GM12873 (cell line): ENCODE data around the gene POMC.
A peak's percentile ranks its signal among the peaks of the same experiment; 100 is the strongest.

Experiments
- TF ChIP-seq, protein P1 (sequence below): IDR thresholded peaks from 2 replicates; pipeline ENCODE4 v1.5.1; 2012; ENCODE audit warnings: low read depth, mild to moderate bottlenecking, moderate library complexity, low read length, control low read depth; ENCODE audit not compliant: insufficient read depth; ENCODE audit errors: missing control alignments

Gene POMC

DNA sequence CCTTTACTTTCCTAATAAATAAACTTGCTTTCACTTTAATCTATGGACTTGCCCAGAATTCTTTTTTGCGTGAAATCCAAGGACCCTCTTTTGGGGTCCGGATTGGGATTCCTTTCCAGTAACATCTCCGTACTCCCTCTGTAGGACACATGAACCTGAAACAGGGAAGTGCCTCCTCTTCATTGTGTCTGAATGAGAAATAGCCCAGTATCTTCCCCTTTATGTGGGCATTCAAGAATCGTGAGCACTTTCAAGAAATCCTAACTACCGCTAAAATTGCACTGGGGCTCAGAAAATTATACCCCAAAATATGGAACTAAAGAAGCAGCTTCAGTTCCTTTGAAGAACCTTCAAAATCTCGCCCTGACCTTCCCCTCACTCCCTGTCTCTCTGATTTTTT lies 7.8 kb upstream of the POMC start:
- TF ChIP-seq, protein P1, sequence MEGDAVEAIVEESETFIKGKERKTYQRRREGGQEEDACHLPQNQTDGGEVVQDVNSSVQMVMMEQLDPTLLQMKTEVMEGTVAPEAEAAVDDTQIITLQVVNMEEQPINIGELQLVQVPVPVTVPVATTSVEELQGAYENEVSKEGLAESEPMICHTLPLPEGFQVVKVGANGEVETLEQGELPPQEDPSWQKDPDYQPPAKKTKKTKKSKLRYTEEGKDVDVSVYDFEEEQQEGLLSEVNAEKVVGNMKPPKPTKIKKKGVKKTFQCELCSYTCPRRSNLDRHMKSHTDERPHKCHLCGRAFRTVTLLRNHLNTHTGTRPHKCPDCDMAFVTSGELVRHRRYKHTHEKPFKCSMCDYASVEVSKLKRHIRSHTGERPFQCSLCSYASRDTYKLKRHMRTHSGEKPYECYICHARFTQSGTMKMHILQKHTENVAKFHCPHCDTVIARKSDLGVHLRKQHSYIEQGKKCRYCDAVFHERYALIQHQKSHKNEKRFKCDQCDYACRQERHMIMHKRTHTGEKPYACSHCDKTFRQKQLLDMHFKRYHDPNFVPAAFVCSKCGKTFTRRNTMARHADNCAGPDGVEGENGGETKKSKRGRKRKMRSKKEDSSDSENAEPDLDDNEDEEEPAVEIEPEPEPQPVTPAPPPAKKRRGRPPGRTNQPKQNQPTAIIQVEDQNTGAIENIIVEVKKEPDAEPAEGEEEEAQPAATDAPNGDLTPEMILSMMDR = no peak

DNA sequence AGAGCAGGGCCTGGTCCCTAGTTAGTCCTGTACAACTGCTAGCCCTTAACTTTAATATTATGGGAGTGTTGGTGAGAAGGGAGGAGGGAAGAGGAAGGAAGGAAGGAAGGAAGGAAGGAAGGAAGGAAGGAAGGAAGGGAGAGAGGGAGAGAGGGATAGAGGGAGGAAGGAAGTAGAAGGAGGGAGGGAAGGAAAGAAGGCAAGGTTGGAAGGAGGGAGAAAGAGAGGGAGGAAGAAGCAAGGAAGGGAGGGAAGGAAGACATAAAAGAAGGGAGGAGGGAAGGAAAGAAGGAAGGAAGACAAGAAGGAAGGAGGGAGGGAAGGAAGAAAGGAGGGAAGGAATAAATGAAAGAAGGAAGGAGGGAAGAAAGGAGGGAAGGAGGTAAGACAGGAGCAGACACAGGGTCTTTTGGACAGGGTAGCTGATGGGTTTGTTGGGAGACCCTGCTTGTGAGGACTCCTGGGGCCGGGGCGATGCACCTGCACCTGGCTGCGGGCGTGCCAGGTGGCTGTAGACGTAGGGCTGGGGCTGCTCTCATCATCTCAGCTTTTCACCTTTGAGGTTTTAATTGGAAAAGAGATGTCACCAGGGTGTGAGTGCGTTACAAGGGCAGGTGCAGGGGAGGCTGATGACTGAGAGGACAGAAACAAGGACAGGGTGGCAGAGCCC lies 5.9 kb upstream of the POMC start:
- TF ChIP-seq, protein P1 = no peak

DNA sequence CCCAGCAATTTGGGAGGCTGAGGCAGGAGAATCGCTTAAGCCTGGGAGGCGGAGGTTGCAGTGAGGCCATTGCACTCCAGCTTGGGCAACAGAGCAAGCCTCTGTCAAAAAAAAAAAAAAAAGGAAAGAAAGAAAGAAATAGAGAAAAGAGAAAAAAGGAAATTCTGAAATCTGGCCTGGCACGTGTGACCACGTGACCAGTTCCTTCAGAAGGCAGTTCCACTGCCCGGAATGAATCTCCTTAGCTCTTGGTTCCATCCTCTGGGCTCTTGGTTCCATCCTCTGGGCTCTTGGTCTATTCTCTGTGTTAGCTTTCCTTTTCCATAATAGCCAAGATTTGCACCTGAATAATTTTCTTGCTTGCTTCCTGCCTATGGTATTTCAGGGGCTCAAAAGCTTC lies 5.3 kb upstream of the POMC start:
- TF ChIP-seq, protein P1 = no peak

DNA sequence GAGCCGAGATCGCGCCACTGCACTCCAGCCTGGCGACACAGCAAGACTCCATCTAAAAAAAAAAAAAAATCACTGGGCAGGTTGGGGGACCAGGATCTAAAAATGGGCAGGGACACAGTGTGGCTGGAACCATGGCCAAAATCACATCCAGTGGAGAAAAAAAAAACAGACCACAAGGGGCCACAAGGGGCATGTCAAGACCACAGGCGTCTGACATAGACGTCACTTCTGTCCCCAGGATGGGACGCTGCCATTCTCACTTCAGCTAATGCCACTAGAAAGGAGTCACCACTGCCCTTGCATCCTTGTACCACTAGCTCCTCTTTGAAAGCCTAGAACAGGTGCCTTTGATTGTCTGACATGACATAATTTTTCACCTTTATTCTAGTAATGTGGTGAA lies 2.5 kb upstream of the POMC start:
- TF ChIP-seq, protein P1 = peak; percentile 24

DNA sequence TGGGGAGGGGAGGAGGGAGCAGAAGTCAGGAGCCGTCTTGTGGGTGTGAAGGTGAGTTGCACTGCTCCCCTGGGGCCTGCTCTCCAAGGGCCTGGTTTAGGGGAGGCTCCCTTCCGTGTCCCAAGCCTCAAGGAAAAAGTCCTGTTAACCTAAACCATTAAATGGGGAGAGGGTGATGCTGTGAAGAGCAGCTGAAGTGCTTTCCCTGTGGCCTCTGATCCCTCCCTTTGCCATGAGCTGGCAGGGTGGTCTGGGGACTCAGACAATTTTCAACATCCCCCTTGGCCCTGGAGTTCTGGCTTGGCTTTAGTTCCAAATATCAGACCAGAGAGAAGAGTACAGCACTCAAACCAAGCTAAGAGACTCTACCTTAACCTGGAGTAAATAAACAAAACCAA lies 692 bp upstream of the POMC start:
- TF ChIP-seq, protein P1 = no peak

DNA sequence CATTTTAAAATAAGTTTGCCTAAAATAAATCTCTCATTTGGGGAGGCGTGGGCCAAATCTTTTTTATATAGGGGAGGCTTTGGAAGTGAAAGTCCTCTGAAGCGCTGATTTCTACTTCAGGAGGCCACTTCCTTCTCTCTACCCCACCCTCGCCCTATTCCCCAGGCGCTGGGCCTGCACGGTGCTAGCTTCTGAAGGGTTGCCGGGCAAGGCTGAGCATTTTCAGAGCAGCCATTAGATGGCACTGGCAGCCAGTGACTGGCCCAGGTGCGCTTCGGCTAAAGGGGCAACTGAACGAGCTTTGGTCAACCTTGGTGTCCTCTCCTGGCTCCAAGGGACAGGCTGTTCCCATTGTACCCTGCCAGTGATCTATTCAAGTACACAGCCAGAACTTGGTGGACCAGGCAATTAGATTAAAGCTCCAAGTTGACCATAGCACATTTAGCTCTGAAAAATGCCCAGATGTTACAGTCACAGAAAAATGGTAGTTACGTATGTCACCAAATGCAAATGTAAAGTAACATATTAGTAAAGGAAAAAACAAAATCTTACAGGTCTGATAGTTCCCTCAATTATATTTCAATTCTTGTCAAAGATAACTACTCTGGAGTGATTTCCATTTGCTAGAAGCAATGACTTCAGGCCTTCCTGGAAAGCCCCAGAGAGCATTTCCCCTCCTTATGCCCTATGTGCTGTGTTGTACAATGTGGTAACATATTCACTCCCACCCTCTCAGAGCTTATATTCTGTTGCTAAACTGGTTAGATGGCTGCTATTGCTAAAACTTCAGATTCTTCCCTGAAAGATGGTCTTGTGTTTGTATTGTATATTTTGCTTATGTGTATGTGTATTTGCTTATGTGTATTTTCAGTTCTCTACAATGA lies 2.1 kb downstream of the POMC start:
- TF ChIP-seq, protein P1 = peak; percentile 80

DNA sequence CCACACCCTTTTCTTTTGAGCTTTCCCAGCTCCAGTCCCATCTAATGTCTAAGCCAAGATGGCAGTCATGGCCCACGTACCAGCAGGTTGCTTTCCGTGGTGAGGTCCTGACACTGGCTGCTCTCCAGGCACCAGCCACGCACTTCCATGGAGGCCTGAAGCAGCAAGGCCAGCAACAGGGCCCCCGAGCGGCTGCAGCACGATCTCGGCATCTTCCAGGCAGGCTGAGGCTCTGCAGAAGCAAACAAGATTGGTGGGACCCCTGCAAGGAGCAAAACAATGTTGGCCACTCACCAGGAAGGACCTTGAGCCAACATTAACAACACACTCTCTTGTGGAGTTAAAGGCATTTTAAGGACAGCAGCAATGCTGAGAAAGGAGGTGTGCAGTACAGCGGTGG lies 3.8 kb downstream of the POMC start:
- TF ChIP-seq, protein P1 = no peak
